ENCODE measurements around the gene PAEP. TPM values are rescaled to one million over a fixed set of nuclear protein-coding genes. Genes with fewer than 3 reads are reported as not detected.
A peak's percentile ranks its signal among the peaks of the same experiment; 100 is the strongest.

PAEP gene
- total RNA-seq, 1 donor = not detected

GRCh38 chr9:135590486-135591079 lies 29.0 kb downstream of the PAEP start:
- DNase-seq (ENCODE audit: low read depth in 2 of 3, low spot score in 2 of 3) = no peak

GRCh38 chr9:135591506-135592330 lies 30.2 kb downstream of the PAEP start:
- DNase-seq (ENCODE audit: low read depth in 2 of 3, low spot score in 2 of 3) = no peak

- DNase-seq (ENCODE audit: low read depth in 2 of 3, low spot score in 2 of 3) = no peak
These were observed 30.7 kb downstream of the PAEP start for GRCh38 chr9:135592331-135592590.

- no peak for DNase-seq (ENCODE audit: low read depth in 2 of 3, low spot score in 2 of 3)
These were observed 31.1 kb downstream of the PAEP start for GRCh38 chr9:135592625-135593024.

- DNase-seq (ENCODE audit: low read depth in 2 of 3, low spot score in 2 of 3) = no peak
These were observed 34.7 kb downstream of the PAEP start for GRCh38 chr9:135596211-135596610.

GRCh38 chr9:135600296-135600817 lies 38.8 kb downstream of the PAEP start:
- DNase-seq (ENCODE audit: low read depth in 2 of 3, low spot score in 2 of 3) = no peak

GRCh38 chr9:135601988-135602387 lies 40.4 kb downstream of the PAEP start:
- no peak for DNase-seq (ENCODE audit: low read depth in 2 of 3, low spot score in 2 of 3)

- DNase-seq (ENCODE audit: low read depth in 2 of 3, low spot score in 2 of 3) = peak; percentile 7 to 68 (median 47)
These were observed 41.4 kb downstream of the PAEP start for GRCh38 chr9:135602789-135603481.

- DNase-seq (ENCODE audit: low read depth in 2 of 3, low spot score in 2 of 3) = no peak
These were observed 43.1 kb downstream of the PAEP start for GRCh38 chr9:135604437-135605237.

GRCh38 chr9:135605238-135605781 lies 43.8 kb downstream of the PAEP start:
- no peak for DNase-seq (ENCODE audit: low read depth in 2 of 3, low spot score in 2 of 3)

GRCh38 chr9:135606885-135607259 lies 45.3 kb downstream of the PAEP start:
- DNase-seq (ENCODE audit: low read depth in 2 of 3, low spot score in 2 of 3) = no peak

GRCh38 chr9:135607401-135608293 lies 46.1 kb downstream of the PAEP start:
- no peak for DNase-seq (ENCODE audit: low read depth in 2 of 3, low spot score in 2 of 3)

GRCh38 chr9:135608294-135608998 lies 46.9 kb downstream of the PAEP start:
- DNase-seq (ENCODE audit: low read depth in 2 of 3, low spot score in 2 of 3) = no peak

- DNase-seq (ENCODE audit: low read depth in 2 of 3, low spot score in 2 of 3) = no peak
These were observed 47.4 kb downstream of the PAEP start for GRCh38 chr9:135608999-135609317.

- DNase-seq (ENCODE audit: low read depth in 2 of 3, low spot score in 2 of 3) = no peak
These were observed 47.9 kb downstream of the PAEP start for GRCh38 chr9:135609366-135609955.

- no peak for DNase-seq (ENCODE audit: low read depth in 2 of 3, low spot score in 2 of 3)
These were observed 49.0 kb downstream of the PAEP start for GRCh38 chr9:135610290-135611141.

GRCh38 chr9:135611142-135611874 lies 49.8 kb downstream of the PAEP start:
- no peak for DNase-seq (ENCODE audit: low read depth in 2 of 3, low spot score in 2 of 3)

Measured in hematopoietic multipotent progenitor cell (in vitro differentiated cells).